ENCODE data around the gene ATRAID.

DNA sequence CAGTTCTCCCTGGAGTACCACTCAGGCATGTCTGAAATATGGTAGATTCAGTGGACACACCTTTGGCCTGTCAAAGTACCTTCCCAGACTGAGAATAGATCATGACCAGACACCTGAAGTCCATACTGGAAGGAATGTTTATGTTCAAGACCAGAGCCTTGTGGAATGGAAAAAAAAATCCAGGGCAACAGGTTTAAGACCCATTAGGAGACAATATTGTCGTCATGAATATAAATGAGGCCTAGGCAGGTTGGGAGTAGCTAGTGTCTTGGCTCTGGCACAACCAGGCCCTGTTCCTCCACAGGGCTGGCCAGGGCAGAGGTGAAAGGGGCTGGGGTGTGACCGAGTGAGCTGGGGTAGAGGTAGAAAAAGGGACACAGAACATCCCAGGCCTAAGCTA, 13.2 kb upstream of the ATRAID start:
- TF ChIP-seq, protein P1, sequence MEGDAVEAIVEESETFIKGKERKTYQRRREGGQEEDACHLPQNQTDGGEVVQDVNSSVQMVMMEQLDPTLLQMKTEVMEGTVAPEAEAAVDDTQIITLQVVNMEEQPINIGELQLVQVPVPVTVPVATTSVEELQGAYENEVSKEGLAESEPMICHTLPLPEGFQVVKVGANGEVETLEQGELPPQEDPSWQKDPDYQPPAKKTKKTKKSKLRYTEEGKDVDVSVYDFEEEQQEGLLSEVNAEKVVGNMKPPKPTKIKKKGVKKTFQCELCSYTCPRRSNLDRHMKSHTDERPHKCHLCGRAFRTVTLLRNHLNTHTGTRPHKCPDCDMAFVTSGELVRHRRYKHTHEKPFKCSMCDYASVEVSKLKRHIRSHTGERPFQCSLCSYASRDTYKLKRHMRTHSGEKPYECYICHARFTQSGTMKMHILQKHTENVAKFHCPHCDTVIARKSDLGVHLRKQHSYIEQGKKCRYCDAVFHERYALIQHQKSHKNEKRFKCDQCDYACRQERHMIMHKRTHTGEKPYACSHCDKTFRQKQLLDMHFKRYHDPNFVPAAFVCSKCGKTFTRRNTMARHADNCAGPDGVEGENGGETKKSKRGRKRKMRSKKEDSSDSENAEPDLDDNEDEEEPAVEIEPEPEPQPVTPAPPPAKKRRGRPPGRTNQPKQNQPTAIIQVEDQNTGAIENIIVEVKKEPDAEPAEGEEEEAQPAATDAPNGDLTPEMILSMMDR (IDR thresholded peaks at IDR 0.05; ENCODE audit: low read length): no peak
- TF ChIP-seq EZH2 (optimal IDR thresholded peaks at IDR 0.05; ENCODE audit: low read depth, low read length) (no peak), EZH2phosphoT487 (IDR thresholded peaks at IDR 0.05; ENCODE audit: low read length) (no peak)
